PFSK-1 (cell line): ENCODE data around the gene ATOH8.
A peak's percentile ranks its signal among the peaks of the same experiment; 100 is the strongest.

Experiments
- FOXP2 ChIP-seq: optimal IDR thresholded peaks from 2 replicates; pipeline ENCODE3; 2011; ENCODE audit warnings: borderline replicate concordance, control low read depth, inconsistent platforms; ENCODE audit not compliant: insufficient read depth; ENCODE audit errors: extremely low read length, extremely low read depth
- POLR2AphosphoS5 ChIP-seq: IDR thresholded peaks from 2 replicates; pipeline ENCODE4 v1.6.1; 2012; ENCODE audit warnings: low read depth, mild to moderate bottlenecking, control low read depth, low read length, moderate library complexity
- SIN3A ChIP-seq: IDR thresholded peaks from 2 replicates; pipeline ENCODE4 v1.6.1; 2012; ENCODE audit warnings: mild to moderate bottlenecking, low read length, moderate library complexity, borderline replicate concordance; ENCODE audit not compliant: insufficient read depth
- TAF1 ChIP-seq: IDR thresholded peaks from 2 replicates; pipeline ENCODE4 v1.6.1; 2012; ENCODE audit warnings: low read length, control low read depth, borderline replicate concordance; ENCODE audit not compliant: insufficient read depth
- TF ChIP-seq, protein P1 (sequence below), 2 experiments: IDR thresholded peaks; 2 replicates each; pipeline versions ENCODE4 v1.6.1 to v1.8.0; 2011 to 2012; ENCODE audit warnings: low read depth in 2 of 2, low read length in 2 of 2, control low read depth in 1 of 2, inconsistent platforms in 1 of 2, mild to moderate bottlenecking in 1 of 2, moderate library complexity in 1 of 2; ENCODE audit not compliant: insufficient read depth in 1 of 2

ATOH8 gene

DNA sequence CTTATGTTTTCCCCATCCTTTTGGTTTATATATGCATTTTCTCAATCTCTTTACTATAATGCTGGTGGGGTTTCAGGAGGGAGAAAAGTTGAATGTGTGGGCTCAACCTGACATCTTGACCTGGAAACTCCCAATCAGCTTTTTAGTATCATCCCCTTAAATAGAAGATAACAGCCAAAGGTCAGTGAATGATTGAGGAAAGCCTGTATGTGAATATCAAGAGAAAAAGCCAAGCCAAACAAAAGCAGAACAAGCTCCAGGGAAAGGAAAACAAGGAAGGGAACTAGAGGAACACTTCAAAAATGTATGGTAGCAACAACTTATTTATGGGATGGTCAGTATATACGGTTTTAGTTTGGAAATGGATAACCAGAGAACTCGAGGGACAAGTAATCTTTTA lies 28.3 kb upstream of the ATOH8 start:
- no peak for TF ChIP-seq POLR2AphosphoS5
- TF ChIP-seq SIN3A = no peak
- no peak for TF ChIP-seq FOXP2
- TF ChIP-seq TAF1 = no peak
- TF ChIP-seq, protein P1, sequence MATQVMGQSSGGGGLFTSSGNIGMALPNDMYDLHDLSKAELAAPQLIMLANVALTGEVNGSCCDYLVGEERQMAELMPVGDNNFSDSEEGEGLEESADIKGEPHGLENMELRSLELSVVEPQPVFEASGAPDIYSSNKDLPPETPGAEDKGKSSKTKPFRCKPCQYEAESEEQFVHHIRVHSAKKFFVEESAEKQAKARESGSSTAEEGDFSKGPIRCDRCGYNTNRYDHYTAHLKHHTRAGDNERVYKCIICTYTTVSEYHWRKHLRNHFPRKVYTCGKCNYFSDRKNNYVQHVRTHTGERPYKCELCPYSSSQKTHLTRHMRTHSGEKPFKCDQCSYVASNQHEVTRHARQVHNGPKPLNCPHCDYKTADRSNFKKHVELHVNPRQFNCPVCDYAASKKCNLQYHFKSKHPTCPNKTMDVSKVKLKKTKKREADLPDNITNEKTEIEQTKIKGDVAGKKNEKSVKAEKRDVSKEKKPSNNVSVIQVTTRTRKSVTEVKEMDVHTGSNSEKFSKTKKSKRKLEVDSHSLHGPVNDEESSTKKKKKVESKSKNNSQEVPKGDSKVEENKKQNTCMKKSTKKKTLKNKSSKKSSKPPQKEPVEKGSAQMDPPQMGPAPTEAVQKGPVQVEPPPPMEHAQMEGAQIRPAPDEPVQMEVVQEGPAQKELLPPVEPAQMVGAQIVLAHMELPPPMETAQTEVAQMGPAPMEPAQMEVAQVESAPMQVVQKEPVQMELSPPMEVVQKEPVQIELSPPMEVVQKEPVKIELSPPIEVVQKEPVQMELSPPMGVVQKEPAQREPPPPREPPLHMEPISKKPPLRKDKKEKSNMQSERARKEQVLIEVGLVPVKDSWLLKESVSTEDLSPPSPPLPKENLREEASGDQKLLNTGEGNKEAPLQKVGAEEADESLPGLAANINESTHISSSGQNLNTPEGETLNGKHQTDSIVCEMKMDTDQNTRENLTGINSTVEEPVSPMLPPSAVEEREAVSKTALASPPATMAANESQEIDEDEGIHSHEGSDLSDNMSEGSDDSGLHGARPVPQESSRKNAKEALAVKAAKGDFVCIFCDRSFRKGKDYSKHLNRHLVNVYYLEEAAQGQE (IDR thresholded peaks at IDR 0.05; ENCODE audit: insufficient read depth in 1 of 2, low read depth in 2 of 2, low read length in 2 of 2) = no peak

DNA sequence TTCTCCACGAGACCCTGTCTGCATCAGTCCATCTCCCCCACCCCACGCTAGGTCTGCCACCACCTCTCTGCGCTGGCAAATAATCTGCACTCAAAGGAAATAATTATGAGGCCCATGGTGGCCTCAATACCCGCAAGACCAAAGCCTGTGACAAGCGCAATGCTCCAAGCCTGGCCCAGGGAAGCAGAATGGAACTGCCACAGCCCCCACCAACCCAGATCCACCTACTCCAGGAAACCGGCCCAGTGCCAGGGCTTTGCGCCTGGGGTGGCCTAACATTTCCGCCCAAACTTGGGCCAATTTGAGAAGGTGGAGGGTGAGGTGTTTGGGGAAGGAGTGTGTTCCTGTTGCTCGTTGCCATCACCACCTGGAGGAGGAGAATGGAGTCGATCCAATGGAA lies 26.0 kb upstream of the ATOH8 start:
- no peak for TF ChIP-seq SIN3A
- TF ChIP-seq, protein P1 (IDR thresholded peaks at IDR 0.05; ENCODE audit: insufficient read depth in 1 of 2, low read depth in 2 of 2, low read length in 2 of 2) = no peak
- no peak for TF ChIP-seq POLR2AphosphoS5

DNA sequence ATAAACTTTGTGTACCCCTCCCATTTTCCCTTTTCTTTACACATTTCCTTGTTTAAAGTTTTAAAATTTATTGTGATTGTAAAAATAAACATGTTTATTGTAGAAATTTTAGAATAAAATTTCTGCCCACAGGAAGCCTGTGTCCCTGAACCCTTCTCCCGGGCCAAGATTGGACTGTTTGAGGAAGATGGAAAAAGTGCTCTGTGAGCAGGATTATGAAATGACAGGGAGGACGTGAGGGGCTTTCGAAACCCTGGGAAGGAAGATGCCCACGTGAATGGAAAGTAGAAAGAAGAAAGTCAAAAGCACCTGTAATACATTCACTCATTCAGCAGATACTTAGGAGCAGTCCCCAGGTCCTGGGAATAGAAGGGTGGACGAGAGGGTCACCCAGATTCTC lies 25.4 kb upstream of the ATOH8 start:
- TF ChIP-seq SIN3A (no peak), TAF1 (no peak), POLR2AphosphoS5 (no peak), FOXP2 (no peak)
- TF ChIP-seq, protein P1 (IDR thresholded peaks at IDR 0.05; ENCODE audit: insufficient read depth in 1 of 2, low read depth in 2 of 2, low read length in 2 of 2) = no peak

DNA sequence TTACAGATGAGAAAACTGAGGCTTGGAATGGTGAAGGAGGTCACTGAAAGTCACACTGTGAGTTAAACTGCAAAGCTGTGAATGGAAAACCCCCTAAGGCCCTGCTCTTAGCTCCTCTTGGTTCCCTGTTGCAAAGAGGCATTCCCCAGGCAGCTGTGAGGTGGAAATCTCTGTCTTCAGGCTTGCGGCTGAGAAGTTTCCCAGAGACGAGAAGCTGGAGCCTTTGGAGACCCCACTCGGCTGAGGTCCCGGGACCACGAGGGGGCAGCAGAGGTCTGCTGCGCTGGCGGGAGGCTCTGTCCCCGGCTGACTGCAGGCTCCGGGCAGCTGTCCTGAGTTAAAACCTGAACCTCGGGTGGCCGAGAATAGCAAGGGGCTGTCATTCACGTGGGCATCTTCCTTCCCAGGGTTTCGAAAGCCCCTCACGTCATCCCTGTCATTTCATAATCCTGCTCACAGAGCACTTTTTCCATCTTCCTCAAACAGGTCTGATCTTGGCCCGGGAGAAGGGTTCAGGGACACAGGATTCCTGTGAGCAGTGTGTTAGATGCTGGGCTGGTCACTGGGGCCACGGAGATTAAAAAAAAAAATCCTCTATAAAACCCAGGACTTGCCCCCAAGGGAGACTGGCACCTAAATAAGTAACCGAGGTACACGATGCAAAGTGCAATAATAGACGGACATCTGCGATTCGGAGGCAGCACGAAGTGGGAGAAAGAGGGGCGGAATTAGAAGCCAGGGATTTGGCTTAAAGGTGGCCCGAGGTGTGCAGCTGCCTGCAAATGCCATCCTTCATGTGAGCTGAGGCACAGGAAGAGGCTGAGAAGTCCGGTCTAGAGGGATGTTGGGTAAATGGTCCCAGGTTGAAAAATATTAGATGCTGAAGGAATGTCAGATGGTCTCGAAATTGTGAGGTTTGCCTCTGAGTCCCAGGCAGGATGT lies 24.6 kb upstream of the ATOH8 start:
- no peak for TF ChIP-seq POLR2AphosphoS5
- TF ChIP-seq TAF1 = no peak
- no peak for TF ChIP-seq SIN3A
- TF ChIP-seq, protein P1 (IDR thresholded peaks at IDR 0.05; ENCODE audit: insufficient read depth in 1 of 2, low read depth in 2 of 2, low read length in 2 of 2) = peak; percentile 50 to 68; a peak in 3 of 4 replicates
- peak; percentile 55 for TF ChIP-seq FOXP2
